Retinal pigment epithelial cell (primary cell): ENCODE measurements around the gene MSL3B.

Experiments used
- DNase-seq: peaks from one replicate; pipeline ENCODE4 v3.0.0-alpha.2; 2010; ENCODE audit warnings: low read depth
- H3K4me3 ChIP-seq: 2 replicates; pipeline ENCODE4 v1.5.1; 2011; ENCODE audit warnings: mild to moderate bottlenecking, low read length, control low read depth, moderate library complexity
- TF ChIP-seq, protein P1 (sequence below): conservative IDR thresholded peaks from 2 replicates; pipeline ENCODE4 v1.5.1; 2011; ENCODE audit warnings: low read depth, low read length, control low read depth, inconsistent platforms

MSL3B gene

GRCh38 chr2:233833345-233833744 lies 34.8 kb downstream of the MSL3B start:
- DNase-seq = no peak
- H3K4me3 ChIP-seq = no peak overlapping the region
- TF ChIP-seq, protein P1, sequence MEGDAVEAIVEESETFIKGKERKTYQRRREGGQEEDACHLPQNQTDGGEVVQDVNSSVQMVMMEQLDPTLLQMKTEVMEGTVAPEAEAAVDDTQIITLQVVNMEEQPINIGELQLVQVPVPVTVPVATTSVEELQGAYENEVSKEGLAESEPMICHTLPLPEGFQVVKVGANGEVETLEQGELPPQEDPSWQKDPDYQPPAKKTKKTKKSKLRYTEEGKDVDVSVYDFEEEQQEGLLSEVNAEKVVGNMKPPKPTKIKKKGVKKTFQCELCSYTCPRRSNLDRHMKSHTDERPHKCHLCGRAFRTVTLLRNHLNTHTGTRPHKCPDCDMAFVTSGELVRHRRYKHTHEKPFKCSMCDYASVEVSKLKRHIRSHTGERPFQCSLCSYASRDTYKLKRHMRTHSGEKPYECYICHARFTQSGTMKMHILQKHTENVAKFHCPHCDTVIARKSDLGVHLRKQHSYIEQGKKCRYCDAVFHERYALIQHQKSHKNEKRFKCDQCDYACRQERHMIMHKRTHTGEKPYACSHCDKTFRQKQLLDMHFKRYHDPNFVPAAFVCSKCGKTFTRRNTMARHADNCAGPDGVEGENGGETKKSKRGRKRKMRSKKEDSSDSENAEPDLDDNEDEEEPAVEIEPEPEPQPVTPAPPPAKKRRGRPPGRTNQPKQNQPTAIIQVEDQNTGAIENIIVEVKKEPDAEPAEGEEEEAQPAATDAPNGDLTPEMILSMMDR = no peak

- no peak for DNase-seq
- H3K4me3 ChIP-seq = no peak overlapping the region
- TF ChIP-seq, protein P1 = peak; percentile 61
Measured at GRCh38 chr2:233832869-233833311, 35.3 kb downstream of the MSL3B start.

DNA sequence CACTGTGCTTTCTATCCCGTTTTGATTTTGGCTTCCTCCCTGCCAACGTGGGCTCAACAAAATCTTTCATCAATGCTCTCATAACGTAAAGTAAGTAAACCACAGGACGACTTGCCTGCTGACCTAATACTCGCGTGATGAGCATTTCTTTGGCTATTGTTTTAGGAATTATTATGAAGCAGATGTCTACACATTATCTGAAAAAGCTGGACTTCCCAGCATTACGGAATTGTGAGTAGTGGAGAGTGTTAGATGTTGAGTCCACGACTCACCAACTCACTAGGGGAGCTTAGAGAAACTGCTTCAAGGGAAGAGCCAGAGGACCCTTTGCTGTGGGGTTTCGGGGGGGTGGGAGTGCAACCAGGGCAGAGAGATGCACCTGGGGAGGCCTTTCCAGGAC lies 35.8 kb downstream of the MSL3B start:
- TF ChIP-seq, protein P1 = no peak
- no peak overlapping the region for H3K4me3 ChIP-seq
- DNase-seq = no peak

DNA sequence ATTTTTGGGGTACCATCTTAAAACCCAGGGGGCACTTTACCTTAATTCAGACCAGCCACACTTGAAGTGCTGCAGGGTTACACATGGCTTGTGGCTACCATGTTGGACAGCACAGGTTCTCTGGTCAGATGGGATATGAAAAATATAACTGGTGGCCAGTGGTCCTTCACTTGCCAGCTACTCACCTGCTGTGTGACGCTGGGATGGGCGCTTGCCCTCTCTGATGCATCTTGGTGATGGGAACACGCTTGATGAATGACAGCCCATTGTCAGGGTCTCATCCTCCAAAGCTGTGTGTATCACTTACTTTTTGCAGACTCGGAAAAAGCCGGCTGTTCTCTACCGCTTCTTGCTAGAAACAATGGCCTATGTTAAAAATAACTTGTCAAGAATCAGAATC lies 36.3 kb downstream of the MSL3B start:
- DNase-seq = no peak
- TF ChIP-seq, protein P1 = no peak
- H3K4me3 ChIP-seq = no peak overlapping the region

DNA sequence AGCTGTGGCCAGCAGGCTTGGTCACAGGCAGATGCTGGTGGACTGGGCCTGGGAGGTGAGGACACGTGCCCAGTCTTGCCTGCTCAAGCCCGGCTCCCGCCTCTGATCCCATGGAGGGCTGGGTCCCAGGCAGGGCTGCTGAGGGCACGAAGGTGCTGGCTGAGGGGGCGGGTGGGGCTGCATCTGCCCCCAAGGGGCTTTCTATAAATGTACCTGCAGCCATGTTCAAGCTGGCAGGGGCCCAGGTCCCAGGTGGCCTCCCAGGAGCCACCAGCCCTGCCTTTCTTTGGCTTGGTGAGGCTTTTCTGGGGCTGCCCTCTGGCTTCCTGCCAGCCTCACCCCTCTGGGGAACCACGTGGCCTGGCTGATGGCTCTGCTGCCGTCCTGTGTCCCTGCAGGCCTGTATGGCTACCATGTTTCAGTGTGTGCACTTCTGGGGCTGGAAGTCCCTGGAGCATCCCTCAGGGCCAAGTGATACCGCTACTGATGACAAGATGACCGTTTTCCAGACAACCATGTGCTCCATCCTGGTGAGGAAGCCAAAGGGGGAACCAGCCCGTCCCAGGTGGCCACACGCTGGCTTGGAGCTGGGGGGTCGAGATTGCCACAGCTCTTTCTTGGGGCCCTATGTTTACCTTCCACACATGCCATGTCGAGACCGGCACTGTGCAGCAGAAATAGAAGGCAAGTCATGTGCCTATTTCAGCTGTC lies 37.0 kb downstream of the MSL3B start:
- no peak for DNase-seq
- no peak overlapping the region for H3K4me3 ChIP-seq
- TF ChIP-seq, protein P1 = no peak

- TF ChIP-seq, protein P1 = no peak
- H3K4me3 ChIP-seq = no peak overlapping the region
- no peak for DNase-seq
Measured at GRCh38 chr2:233830111-233830802, 37.9 kb downstream of the MSL3B start.
